Neural progenitor cell (in vitro differentiated cells): Measurements from ENCODE around the gene ADAM23.

Source experiments
- CTCF ChIP-seq: fragments of 200-600 bp; sonication (generic); IDR thresholded peaks from 2 replicates; pipeline ENCODE4 v1.5.1; 2017; ENCODE audit warnings: antibody characterized with exemption, mild to moderate bottlenecking
- EZH2 ChIP-seq: fragments of 200-600 bp; sonication (generic); IDR thresholded peaks from 2 replicates; pipeline ENCODE4 v1.6.1; 2017; ENCODE audit warnings: antibody characterized with exemption, mild to moderate bottlenecking, moderate library complexity
- EZH2phosphoT487 ChIP-seq: fragments of 200-600 bp; sonication (generic); IDR thresholded peaks from 2 replicates; pipeline ENCODE4 v1.6.1; 2017; ENCODE audit warnings: antibody characterized with exemption

GRCh38 chr2:206610451-206610850 is 167.1 kb downstream of the ADAM23 start:
- TF ChIP-seq CTCF = no peak
- no peak for TF ChIP-seq EZH2phosphoT487
- TF ChIP-seq EZH2 = no peak
